Activated B cell treated with CpG ODN at 0.5 μM for 24 hours (primary cell): ENCODE results near the gene DIP2C. TPM values are rescaled to one million over a fixed set of nuclear protein-coding genes. Genes with fewer than 3 reads are reported as not detected.

Experiments
- ATAC-seq: fragments of 200-7000 bp; cut with Tn5 transposase; one replicate; pipeline ENCODE4 v1.10.0; 2021; ENCODE audit warnings: low read depth, mild to moderate bottlenecking, moderate library complexity
- CTCF ChIA-PET: fragments of 350-600 bp; sonication (Branson Sonifier 250); formaldehyde crosslinking; loops from one replicate; lab custom pipeline; 2021; ENCODE audit warnings: antibody characterized with exemption; lab: Charles Lee
- POLR2A ChIA-PET: fragments of 350-600 bp; sonication (Branson Sonifier 250); formaldehyde crosslinking; loops from one replicate; lab custom pipeline; 2021; ENCODE audit warnings: antibody characterized with exemption; lab: Charles Lee
- DNase-seq: peaks from one replicate; pipeline ENCODE4 v3.0.0; 2022
- H3K27ac Mint-ChIP-seq: one replicate; pipeline ENCODE4 v1.8.0; 2020; ENCODE audit warnings: mixed read lengths
- H3K27me3 Mint-ChIP-seq: one replicate; pipeline ENCODE4 v1.8.0; 2021; ENCODE audit warnings: mixed read lengths
- H3K36me3 Mint-ChIP-seq: one replicate; pipeline ENCODE4 v1.8.0; 2021; ENCODE audit warnings: low read depth, mixed read lengths
- H3K4me1 Mint-ChIP-seq: one replicate; pipeline ENCODE4 v1.8.0; 2021; ENCODE audit warnings: mixed read lengths
- H3K4me3 Mint-ChIP-seq: one replicate; pipeline ENCODE4 v1.8.0; 2020; ENCODE audit warnings: mild to moderate bottlenecking, mixed read lengths
- H3K9me3 Mint-ChIP-seq: one replicate; pipeline ENCODE4 v1.8.0; 2020; ENCODE audit warnings: mixed read lengths
- intact Hi-C: fragments of 100-400 bp; cut with micrococcal nuclease; formaldehyde crosslinking; loops from one replicate; pipeline ENCODE4 v1.15.1; 2024
- total RNA-seq: library from RNA; stranded (reverse); gene quantifications from 2 replicates; pipeline ENCODE4 v1.2.3, GENCODE V29; 2022
- TF ChIP-seq, protein P1 (sequence below): fragments of 200-600 bp; IDR thresholded peaks from one replicate; pipeline ENCODE4 v1.8.0; 2022; ENCODE audit warnings: antibody characterized with exemption, mild to moderate bottlenecking

Gene DIP2C
- total RNA-seq, 1 donor from 2014 or later = 0.49 TPM

DNA sequence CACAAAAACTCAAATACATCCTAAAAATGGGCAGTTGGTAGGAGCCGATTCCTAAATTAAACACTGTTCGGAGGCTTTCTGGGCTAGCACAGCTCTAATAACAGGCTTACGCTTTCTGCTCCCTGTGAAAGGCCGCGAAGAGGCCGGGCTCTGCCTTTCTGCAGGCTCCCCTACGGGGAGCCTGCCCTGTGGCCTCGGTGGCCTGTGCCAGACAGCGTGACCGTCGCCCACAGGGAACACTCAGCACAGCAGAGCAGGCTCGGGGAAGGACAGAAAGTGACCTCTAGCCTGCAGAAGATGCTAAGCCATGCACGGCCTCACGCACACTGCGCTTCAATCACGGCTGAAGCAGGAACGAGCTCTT, 64.2 kb downstream of the DIP2C start:
- TF ChIP-seq, protein P1, sequence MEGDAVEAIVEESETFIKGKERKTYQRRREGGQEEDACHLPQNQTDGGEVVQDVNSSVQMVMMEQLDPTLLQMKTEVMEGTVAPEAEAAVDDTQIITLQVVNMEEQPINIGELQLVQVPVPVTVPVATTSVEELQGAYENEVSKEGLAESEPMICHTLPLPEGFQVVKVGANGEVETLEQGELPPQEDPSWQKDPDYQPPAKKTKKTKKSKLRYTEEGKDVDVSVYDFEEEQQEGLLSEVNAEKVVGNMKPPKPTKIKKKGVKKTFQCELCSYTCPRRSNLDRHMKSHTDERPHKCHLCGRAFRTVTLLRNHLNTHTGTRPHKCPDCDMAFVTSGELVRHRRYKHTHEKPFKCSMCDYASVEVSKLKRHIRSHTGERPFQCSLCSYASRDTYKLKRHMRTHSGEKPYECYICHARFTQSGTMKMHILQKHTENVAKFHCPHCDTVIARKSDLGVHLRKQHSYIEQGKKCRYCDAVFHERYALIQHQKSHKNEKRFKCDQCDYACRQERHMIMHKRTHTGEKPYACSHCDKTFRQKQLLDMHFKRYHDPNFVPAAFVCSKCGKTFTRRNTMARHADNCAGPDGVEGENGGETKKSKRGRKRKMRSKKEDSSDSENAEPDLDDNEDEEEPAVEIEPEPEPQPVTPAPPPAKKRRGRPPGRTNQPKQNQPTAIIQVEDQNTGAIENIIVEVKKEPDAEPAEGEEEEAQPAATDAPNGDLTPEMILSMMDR = no peak
- Mint-ChIP-seq H3K27me3 (peaks cover 48% of the 10 kb centered on the region), H3K36me3 (no peaks in the 10 kb centered on the region), H3K4me1 (peaks cover 13% of the 10 kb centered on the region), H3K4me3 (no peak overlapping the region), H3K27ac (no peak overlapping the region), H3K9me3 (no peaks in the 10 kb centered on the region)
- CTCF ChIA-PET = no interaction called here
- intact Hi-C loops = no loop called here
- POLR2A ChIA-PET = no interaction called here
- no peak for DNase-seq
- ATAC-seq = no peak

DNA sequence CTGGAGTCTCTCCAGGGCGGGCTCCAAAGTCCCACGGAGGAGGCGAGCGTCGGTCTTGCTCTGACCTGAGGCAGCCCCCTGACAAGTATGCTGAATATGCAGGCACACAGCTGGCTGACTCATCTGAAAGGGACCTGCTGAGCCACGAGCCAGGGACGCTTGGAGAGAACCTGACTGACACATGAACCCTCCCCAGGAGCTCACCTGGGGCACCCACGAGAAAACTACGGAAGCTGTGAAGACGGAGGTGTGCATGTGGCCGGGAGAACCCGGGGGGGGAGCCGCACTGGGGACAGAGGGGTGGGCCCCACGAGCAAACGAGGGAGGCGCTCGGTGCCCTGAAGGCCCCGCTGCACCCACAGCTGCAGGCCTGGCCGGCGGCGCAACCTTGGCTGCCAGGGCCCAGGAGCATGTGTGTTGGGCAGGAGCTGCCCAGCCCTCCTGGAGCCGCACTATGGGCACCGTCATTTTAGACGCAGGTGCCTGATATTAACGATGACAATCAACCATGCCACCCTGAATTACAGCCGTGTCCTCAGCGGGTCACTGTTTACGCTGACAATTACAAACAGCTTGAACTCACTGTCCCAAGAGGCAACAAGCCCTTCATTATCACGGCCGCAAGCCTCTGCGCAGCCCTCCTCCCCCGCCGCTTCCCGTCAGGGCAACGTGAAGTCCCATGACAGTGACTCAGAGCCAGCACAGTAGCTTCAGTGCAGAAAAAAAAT, 64.7 kb downstream of the DIP2C start:
- no peaks in the 10 kb centered on the region for H3K36me3 Mint-ChIP-seq
- TF ChIP-seq, protein P1 = no peak
- intact Hi-C loops = no loop called here
- ATAC-seq = peak; percentile 45
- peaks cover 44% of the 10 kb centered on the region for H3K27me3 Mint-ChIP-seq
- H3K4me3 Mint-ChIP-seq = no peak overlapping the region
- CTCF ChIA-PET = no interaction called here
- no peaks in the 10 kb centered on the region for H3K9me3 Mint-ChIP-seq
- DNase-seq = no peak
- H3K4me1 Mint-ChIP-seq = peaks cover 18% of the 10 kb centered on the region
- H3K27ac Mint-ChIP-seq = no peak overlapping the region
- POLR2A ChIA-PET = no interaction called here

DNA sequence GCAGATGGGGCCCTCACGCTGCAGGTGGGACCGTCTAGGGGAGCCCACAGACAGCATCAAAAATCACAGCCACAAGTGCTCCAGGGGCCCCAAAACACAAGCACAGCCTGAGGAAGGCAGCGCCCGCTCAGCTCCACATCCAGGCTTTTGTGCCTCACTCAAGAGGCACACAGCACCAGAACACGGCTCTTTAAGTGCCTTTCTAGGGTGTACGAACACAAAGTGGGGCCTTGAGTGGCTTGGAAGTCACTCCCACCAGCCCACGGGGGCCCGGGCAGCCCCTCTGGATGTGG, 65.2 kb downstream of the DIP2C start:
- H3K27me3 Mint-ChIP-seq = peaks cover 43% of the 10 kb centered on the region
- no peak for ATAC-seq
- ChIA-PET POLR2A (no interaction called here), CTCF (no interaction called here)
- H3K36me3 Mint-ChIP-seq = no peaks in the 10 kb centered on the region
- H3K27ac Mint-ChIP-seq = no peak overlapping the region
- intact Hi-C loops = no loop called here
- no peak for DNase-seq
- TF ChIP-seq, protein P1 = no peak
- no peak overlapping the region for H3K4me3 Mint-ChIP-seq
- H3K4me1 Mint-ChIP-seq = peaks cover 22% of the 10 kb centered on the region
- no peaks in the 10 kb centered on the region for H3K9me3 Mint-ChIP-seq

DNA sequence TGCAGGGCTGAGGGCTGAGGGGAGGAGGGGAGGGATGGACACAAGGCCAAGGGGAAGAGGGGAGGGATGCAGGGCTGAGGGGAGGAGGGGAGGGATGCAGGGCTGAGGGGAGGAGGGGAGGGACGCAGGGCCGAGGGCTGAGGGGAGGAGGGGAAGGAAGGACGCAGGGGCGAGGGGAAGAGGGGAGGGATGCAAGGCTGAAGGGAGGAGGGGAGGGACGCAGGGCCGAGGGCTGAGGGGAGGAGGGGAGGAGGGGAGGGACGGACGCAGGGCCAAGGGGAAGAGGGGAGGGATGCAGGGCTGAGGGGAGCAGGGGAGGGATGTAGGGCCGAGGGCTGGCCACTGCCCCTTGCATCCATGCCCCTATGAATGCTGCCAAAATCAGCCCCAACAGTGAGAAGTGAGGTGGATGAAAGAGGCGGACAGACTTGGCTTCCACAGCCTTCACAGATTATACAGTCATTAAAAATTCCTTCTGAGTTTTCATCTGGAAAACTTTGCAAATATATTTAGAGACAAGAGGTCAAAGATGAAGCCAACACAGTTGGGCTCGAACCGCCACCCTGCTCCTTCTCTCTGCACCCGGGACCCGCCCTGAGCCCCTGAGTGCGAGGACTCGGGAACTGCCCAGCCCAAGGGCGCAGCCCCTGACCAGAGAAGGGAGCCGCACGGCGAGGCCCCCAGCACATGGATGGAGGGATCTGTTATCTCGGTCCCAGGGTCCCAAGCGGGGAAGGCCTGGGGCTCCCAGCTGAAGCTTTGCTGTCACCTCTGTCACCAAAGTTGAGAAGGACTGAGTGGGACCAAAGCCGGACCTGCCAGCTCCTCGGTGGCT, 65.8 kb downstream of the DIP2C start:
- peaks cover 44% of the 10 kb centered on the region for H3K27me3 Mint-ChIP-seq
- no peaks in the 10 kb centered on the region for H3K36me3 Mint-ChIP-seq
- TF ChIP-seq, protein P1 = no peak
- ChIA-PET POLR2A (no interaction called here), CTCF (no interaction called here)
- peaks cover 26% of the 10 kb centered on the region for H3K4me1 Mint-ChIP-seq
- ATAC-seq = no peak
- H3K4me3 Mint-ChIP-seq = no peak overlapping the region
- no peak for DNase-seq
- H3K27ac Mint-ChIP-seq = no peak overlapping the region
- intact Hi-C loops = no loop called here
- no peaks in the 10 kb centered on the region for H3K9me3 Mint-ChIP-seq

DNA sequence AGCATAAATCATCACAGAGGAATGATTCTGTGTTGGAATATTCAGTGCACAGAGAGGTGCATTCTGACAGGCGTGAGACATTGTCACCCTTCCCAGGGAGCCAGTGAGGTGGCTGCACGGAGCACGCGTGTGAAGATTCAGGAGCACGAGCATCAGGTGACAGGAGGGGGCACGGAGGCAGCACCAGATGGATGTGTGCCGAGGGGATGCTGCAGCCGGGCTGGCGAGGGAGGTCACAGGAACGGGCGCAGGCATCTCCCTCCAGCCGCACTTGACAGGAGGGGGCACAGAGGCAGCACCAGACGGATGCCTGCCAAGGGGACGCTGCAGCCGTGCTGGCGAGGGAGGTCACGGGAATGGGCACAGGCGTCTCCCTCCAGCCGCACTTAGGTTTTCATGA, 66.5 kb downstream of the DIP2C start:
- ChIA-PET POLR2A (no interaction called here), CTCF (no interaction called here)
- H3K9me3 Mint-ChIP-seq = no peaks in the 10 kb centered on the region
- no peak for DNase-seq
- TF ChIP-seq, protein P1 = no peak
- intact Hi-C loops = no loop called here
- no peak for ATAC-seq
- H3K36me3 Mint-ChIP-seq = no peaks in the 10 kb centered on the region
- H3K4me3 Mint-ChIP-seq = no peak overlapping the region
- peaks cover 46% of the 10 kb centered on the region for H3K27me3 Mint-ChIP-seq
- no peak overlapping the region for H3K27ac Mint-ChIP-seq
- H3K4me1 Mint-ChIP-seq = peaks cover 26% of the 10 kb centered on the region
